ENCODE results near the gene ATP9A.
"Not testable (repeated sequence)": the region's sequence is repeated elsewhere in the genome, so short reads cannot be mapped to it uniquely, and the experiment has no call there.

Gene ATP9A

DNA sequence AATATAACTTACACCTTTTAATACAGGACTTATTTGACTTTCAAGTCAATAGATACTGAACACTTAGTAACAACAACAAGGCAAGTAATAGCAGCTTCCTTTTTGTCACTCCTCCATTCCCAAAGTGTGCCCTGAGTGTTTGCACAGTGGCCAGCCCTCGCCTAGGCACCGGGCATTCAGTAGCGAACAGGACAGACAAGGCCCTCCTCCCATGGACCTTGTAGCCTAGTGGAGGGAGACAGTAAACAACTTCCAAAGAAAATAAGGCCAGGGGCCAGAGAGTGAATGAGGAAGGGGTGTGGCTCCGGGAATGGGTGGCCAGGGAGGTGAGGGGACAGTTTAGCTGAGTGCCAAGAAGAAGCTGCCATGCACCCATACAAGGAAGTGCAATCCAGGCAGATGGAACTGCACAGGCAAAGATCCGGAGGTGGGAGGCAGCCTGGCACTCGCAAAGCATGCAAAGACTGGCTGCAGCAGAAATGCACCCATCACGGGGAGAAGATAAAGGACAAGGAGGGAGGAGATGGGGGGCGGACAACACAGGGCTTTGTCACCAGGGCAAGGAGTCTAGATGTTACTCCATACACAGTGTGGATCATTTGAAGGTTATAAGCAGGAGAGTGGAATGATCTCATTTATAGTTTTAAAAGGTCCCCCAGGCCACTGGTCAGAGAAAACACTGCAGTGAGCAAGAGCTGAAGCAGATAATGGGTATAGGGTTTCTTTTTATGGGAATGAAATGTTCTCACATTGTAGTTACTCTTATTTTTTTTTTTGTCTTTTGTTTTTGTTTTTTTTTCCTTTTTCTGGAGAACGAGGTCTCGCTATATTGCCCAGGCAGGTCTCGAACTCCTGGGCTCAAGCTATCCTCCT is 32.2 kb downstream of the ATP9A start:
- in situ Hi-C loops (cut with HindIII; ENCODE audit: low pct_ligation_motif_present, low pct_unique_long_range_greater_than_20kb, low sequenced_read_pairs) = no loop called here

DNA sequence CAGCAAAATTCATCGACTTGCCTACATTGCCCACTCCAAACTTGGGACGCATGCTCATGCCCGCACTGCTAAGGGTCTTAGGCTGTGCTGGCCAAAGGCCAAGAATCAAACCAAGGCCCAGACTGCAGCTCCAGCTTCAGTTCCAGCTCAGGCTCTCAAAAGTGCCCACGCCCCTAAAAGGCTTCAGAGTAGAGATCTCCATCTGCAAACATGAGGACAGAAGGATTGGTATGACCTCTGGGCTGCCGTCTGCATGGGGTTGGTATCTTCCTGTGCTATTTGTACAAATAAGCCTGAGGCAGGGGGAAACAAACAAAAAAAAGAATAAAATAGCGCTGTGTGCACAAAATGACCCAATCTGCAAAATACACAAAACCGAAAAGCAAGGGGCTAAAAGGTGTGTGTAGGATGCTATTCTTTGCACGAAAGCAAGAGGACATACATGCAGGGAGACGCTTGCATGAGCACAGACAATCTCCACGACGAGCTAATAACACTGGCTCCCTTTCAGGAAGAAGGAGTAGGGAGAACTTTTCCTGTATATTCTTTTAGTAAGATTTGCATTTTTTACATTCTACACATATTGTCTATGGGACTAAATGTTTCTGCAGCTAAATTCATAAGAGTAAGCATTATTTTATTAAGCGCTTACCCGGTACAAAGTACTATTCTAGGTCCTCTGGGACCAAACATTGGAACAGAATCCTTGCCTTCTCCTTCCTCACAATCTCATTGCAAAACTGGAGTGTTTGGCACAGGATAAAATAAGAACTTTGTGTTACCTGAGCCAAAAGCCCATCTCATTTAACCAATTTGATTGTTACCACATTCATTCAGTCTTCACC is 33.1 kb downstream of the ATP9A start:
- in situ Hi-C loops (cut with HindIII; ENCODE audit: low pct_ligation_motif_present, low pct_unique_long_range_greater_than_20kb, low sequenced_read_pairs) = no loop called here
- DNase-seq = no peak

More for the DNA sequence above, 32.2 kb downstream of the ATP9A start:
- no peak for DNase-seq

DNA sequence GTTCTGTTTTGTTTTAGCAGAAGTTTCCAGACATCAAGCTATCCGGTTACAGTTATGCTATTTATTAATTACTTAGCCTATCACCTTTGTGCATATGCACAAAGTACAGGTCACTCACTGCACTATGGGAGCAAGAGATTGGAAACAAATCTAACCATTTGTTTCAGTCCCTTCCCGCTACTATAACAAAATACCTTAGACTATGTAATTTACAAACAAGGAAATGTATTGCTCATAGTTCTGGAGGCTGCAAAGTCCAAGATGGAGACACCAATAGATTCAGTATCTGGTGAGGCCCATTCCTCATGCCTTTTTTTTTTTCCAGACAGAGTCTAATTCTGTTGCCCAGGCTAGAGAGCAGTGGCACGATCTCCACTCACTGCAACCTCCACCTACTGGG is 35.1 kb downstream of the ATP9A start:
- DNase-seq = no peak
- in situ Hi-C loops (cut with HindIII; ENCODE audit: low pct_ligation_motif_present, low pct_unique_long_range_greater_than_20kb, low sequenced_read_pairs) = no loop called here

DNA sequence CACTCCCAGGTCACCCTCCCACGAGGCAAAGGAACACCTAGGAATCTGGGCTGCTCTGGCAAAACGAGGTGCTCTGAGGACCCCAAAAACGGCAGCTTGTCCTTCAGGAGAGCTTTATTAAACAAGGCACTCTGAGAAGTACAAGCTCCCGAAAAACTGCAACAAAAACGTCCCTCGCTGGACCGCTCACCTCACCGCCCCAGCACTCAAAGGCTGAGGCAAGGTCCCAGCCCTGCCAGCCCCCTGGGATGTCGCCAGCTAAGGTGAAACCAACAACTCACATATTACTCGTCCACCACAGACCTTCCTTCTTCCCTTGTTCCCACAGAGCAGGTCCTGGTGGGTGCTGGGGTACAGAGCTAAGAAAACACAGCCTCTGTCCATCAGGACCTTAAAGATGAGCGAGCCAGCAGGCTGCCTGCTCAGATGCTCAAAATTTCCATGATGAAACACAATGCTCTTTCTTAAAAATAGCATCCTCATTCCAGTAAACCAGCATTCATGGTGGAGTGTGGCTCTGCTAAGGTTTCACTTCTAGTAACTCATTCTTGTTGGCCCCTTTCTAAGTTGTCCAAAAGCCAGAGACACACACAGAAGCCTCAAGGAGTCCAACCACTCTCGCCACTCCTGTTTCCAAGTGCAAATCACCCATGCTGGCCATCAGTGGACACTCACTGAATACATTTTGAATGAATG is 35.9 kb downstream of the ATP9A start:
- no peak for DNase-seq
- in situ Hi-C loops (cut with HindIII; ENCODE audit: low pct_ligation_motif_present, low pct_unique_long_range_greater_than_20kb, low sequenced_read_pairs) = no loop called here

DNA sequence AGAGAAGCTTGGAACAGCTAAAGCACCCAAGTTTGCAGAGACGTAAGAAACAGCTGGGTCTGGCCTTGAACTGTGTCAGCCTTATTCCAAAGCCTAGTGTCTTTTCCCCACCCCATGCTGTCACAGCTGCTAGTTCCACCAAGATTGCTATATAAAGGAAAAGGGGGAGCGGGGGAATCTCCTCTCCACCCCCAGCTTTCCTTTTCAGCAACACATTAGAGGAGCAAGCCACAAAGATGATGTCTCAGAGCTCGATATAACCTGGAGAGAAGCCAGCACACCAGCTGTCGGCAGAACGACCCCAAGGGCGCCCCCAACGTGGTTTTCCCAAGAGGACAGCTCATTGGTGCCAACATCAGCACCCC is 36.5 kb downstream of the ATP9A start:
- DNase-seq = no peak
- in situ Hi-C loops (cut with HindIII; ENCODE audit: low pct_ligation_motif_present, low pct_unique_long_range_greater_than_20kb, low sequenced_read_pairs) = no loop called here

DNA sequence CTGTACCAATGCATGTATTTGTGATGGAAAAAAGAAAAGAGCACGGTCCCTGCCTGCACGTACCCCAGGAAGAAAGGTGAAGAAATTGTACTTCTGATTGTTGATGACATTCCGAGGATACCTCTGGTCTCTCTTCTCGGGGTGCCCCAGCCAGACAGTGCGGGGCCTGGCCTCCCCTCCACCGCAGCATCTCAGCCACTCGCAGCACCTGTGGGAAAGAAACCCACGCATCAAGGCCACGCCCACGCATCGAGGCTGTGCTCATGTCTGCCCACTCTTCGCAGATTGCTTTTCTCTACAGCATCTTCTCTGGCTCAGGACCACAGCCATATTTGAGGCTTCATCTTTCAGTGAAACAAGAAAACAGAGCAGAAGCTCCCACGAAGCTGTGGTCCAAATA is 38.4 kb downstream of the ATP9A start:
- DNase-seq = no peak
- in situ Hi-C loops (cut with HindIII; ENCODE audit: low pct_ligation_motif_present, low pct_unique_long_range_greater_than_20kb, low sequenced_read_pairs) = no loop called here

DNA sequence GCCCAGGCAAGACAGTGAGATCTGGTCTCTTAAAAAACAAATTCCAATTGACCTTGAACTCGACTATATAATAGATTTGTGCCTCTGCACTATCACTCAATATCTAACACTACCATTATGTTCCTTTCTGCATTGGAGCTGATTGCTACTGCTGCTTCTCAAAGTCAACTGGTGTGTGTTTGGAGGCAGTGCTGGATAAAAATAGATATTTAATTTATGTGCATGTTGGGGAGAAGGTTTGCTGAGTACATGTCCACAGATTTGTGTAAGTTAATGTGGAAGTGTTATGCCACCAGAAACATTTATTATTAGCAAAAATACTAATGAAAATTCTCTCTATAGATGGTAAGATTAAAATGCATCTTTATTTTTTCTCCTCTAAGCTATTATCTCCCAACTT is 39.5 kb downstream of the ATP9A start:
- no peak for DNase-seq
- in situ Hi-C loops (cut with HindIII; ENCODE audit: low pct_ligation_motif_present, low pct_unique_long_range_greater_than_20kb, low sequenced_read_pairs) = no loop called here

DNA sequence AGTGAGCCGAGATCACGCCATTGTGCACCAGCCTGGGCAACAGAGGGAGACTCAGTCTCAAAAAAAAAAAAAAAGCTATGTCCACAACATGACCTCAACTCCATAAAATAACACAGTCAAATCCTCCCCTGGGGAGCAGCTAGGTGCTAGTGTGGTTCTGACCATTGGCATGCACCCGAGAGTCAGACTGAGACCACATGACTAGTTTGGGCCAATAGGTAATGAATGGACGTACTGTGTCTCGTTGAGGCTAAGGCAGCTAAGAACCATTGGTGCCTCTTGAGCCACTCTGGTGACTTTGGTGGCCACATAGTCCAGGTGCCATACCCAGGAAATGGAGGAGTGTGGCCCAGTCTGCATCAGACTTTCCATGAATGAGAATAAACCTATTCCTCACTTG is 40.3 kb downstream of the ATP9A start:
- DNase-seq = no peak
- in situ Hi-C loops (cut with HindIII; ENCODE audit: low pct_ligation_motif_present, low pct_unique_long_range_greater_than_20kb, low sequenced_read_pairs) = no loop called here

DNA sequence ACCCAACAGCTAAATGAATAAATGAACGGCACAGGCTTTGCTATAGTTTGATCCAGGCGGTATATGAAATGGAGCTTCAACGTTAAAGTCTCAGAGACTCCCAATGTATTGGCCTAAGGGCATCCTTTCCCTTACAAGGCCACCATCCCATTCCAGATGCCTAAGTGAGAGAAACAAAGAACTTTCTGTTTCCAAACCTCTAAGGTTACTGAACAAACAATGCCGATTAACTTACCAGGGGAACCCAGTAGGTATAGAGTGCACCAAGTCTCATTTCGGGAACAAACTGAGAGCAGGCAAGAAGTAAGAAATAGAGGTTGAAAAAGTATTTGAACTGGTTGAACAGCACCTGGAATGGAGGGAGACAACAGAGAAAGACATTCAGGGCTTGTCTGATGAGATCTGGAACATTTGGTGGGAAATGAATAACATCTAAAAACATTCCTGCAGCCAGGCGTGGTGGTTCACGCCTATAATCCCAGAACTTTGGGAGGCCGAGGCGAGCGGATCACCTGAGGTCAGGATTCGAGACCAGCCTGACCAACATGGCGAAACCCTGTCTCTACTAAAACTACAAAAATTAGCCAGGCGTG is 42.5 kb downstream of the ATP9A start:
- no peak for DNase-seq
- in situ Hi-C loops (cut with HindIII; ENCODE audit: low pct_ligation_motif_present, low pct_unique_long_range_greater_than_20kb, low sequenced_read_pairs) = no loop called here

DNA sequence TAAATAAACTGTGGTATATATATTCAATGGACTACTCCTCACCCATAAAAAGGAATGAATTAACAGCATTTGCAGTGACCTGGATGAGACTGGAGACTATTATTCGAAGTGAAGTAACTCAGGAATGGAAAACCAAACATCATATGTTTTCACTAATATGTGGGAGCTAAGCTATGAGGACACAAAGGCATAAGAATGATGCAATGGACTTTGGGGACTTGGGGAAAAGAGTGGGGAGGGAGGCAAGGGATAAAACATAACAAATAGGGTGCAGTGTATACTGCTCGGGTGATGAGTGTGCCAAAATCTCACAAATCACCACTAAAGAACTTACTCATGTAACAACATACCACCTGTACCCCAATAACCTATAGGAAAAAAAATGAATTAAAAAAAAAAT is 45.2 kb downstream of the ATP9A start:
- in situ Hi-C loops (cut with HindIII; ENCODE audit: low pct_ligation_motif_present, low pct_unique_long_range_greater_than_20kb, low sequenced_read_pairs) = not testable (repeated sequence)

DNA sequence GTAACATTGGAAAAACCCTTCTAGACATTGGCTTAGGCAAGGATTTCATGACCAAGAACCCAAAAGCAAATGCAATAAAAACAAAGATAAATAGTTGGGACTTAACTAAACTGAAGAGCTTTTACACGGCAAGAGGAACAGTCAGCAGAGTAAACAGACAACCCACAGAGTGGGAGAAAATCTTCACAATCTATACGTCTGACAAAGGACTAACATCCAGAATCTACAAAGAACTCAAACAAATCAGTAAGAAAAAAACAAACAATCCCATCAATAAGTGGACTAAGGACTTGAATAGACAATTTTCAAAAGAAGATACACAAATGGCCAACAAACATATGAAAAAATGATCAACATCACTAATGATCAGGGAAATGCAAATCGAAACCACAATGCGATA is 45.9 kb downstream of the ATP9A start:
- in situ Hi-C loops (cut with HindIII; ENCODE audit: low pct_ligation_motif_present, low pct_unique_long_range_greater_than_20kb, low sequenced_read_pairs); DNase-seq: not testable (repeated sequence)

More for the DNA sequence above, 45.2 kb downstream of the ATP9A start:
- DNase-seq = not testable (repeated sequence)

DNA sequence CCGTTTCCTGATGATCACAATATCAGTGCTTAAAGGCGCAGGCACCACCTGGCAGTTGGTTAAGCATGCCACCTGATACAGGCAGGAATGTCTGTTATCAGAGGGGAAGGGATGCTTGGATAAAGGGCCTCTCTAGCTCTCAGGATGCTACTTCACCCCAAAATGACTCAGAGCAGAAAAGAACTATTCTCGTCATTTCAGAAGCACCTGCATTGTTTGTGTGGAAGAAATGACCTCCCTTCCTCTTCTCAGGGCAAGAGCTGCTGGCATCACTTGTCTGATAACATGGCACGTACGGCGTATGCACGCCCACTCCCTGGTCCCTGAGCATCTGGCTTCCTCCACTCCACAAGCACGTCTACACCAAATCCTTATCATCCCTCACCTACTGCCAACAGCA is 47.3 kb downstream of the ATP9A start:
- in situ Hi-C loops (cut with HindIII; ENCODE audit: low pct_ligation_motif_present, low pct_unique_long_range_greater_than_20kb, low sequenced_read_pairs) = no loop called here
- DNase-seq = no peak

DNA sequence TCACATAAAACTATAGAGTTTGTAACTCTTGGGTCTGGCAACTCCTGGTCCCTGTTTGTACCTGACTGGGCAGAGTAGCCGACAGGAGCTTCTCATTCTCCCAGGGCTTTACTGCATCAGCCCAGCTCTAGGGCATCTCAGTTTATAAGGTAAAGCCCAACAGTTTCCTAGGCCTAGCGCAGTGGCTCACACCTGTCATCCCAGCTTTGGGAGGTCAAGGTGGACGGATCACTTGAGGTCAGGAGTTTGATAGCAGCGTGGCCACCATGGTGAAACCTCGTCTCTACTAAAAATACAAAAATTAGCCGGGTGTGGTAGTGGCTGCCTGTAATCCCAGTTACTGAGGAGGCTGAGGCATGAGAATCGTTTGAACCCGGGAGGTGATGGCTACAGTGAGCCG is 47.8 kb downstream of the ATP9A start:
- in situ Hi-C loops (cut with HindIII; ENCODE audit: low pct_ligation_motif_present, low pct_unique_long_range_greater_than_20kb, low sequenced_read_pairs) = no loop called here
- no peak for DNase-seq

DNA sequence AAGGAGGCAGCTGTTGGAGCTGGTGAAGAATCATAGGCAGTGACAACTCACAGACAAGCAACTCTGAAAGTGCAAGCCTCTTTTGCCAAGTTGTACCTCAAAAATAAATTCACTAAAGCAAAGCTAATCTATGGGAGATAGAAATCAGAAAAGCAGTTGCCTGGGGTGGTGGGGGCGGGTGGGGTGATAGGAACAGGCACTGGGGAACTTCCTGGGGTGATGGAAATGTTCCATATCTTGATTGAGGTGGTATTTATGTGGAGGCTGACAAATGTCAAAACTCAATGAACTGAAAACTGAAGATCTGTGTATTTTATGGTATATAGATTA is 52.4 kb downstream of the ATP9A start:
- DNase-seq = no peak
- in situ Hi-C loops (cut with HindIII; ENCODE audit: low pct_ligation_motif_present, low pct_unique_long_range_greater_than_20kb, low sequenced_read_pairs) = no loop called here

DNA sequence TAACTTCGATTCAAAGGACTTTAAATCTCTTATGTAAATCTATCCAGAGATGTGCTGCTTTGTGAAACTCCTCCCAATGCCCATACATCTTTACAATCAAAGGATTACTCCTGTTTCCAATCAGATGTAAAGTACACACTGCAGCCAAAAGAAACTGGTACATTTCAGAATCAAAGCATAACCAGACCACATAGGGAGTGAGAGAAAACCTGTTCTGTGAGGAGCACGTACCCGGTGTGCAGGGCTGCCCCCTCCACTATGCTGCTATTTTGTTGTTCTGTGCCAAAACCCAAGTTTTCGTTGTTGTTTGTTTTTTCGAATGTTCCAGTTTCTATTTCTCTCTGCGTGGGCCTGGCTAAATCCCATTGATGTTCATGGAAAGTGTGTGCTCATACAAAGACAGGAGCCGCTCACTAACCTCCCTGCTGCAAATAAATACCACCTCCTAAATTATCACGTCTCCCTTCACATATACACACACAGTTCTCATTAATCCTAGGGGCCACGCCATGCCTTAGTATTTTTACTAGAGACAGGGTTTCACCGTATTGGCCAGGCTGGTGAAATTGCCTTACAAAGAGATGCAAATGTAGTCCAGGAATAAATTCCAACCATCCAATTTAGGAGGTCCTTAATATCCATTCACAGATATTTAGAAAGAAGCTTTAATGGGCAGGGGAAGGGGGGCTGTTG is 52.9 kb downstream of the ATP9A start:
- no peak for DNase-seq
- in situ Hi-C loops (cut with HindIII; ENCODE audit: low pct_ligation_motif_present, low pct_unique_long_range_greater_than_20kb, low sequenced_read_pairs) = no loop called here

DNA sequence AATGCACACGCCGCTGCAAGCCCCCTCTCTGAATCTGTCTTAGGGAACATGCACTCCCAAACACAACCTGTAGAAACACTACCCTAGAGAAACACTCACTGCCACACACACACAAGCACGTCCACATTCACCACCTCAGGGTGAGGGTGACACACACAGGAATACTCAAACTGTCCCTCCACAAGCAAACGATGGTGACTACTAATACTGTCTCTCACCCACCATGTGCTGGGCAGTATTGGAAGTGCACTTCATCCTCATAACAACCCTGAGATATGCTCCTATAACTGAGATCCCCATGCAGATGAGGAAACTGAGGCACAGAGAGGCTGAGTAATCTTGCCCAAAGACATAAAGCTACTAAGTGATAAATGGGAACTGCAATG is 55.0 kb downstream of the ATP9A start:
- in situ Hi-C loops (cut with HindIII; ENCODE audit: low pct_ligation_motif_present, low pct_unique_long_range_greater_than_20kb, low sequenced_read_pairs) = no loop called here
- no peak for DNase-seq

DNA sequence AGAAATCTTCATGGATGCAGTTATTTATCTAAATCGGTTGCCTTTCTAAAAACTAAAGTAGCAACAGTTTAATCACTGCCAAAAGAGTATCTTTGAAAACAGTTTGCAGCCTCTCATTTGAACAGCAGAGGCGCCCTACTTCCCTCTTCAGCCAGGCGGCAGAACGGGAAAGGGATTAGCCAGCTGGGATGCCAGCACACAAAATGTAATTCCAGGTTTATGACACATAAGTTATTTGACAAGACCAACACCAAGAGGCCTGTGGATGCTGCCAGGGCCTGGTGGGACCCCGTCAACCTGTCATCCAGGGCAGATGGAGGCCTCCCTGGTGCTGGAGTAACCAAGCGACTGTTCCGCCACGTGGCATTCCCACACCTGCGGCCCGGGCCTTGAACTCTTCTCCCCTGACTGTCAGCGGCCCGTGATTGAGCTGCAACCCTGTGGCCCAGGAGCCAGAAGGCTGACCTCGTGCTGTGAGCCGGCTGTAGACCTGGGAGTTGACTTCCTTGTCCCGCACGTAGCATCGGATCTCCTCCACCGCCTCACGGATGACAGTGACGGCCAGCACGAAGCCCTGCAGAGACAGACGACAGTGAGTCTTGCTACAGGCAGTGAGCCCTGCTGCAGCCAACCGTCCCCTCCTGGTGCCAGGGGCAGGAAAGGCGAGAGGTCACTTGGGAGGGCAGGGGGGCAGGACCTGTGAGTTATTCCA is 55.5 kb downstream of the ATP9A start:
- peak; percentile 25 for DNase-seq
- in situ Hi-C loops (cut with HindIII; ENCODE audit: low pct_ligation_motif_present, low pct_unique_long_range_greater_than_20kb, low sequenced_read_pairs) = no loop called here

DNA sequence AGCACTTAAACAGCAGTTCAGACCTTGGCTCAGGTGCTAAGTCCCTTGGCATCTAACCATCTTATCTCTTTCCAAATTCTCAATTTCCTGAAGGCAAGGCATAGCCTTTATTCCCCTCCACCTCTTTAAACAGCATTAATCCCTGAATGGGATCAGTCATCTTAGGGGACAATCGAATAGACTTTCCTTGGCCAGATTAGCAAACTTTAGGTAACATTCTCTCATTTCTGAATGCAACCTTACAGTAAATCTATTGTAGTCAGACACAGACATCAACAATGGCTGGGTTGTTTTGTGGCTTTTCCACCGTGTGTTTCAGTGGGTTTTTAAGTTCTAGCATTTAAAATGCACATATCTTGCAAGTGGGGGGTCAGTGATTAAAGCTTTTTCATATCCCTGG is 56.8 kb downstream of the ATP9A start:
- in situ Hi-C loops (cut with HindIII; ENCODE audit: low pct_ligation_motif_present, low pct_unique_long_range_greater_than_20kb, low sequenced_read_pairs) = no loop called here
- no peak for DNase-seq

All from ACHN (cell line).